GM13976 (cell line): ENCODE measurements around the gene GPR150.

Experiments used
- DNase-seq: peaks from one replicate; pipeline ENCODE4 v3.0.0; 2012; ENCODE audit warnings: low spot score
- in situ Hi-C: fragments of 300-500 bp; cut with MboI; formaldehyde crosslinking; loops from one replicate; pipeline ENCODE4 v1.12.0; 2022; ENCODE audit warnings: low sequenced_read_pairs, mixed read lengths, inconsistent platforms; ENCODE audit not compliant: unreplicated experiment
- TF ChIP-seq, protein P1 (sequence below): IDR thresholded peaks from 2 replicates; pipeline ENCODE4 v1.5.1; 2012; ENCODE audit warnings: borderline replicate concordance, mild to moderate bottlenecking; ENCODE audit not compliant: insufficient read depth; ENCODE audit errors: extremely low read depth, missing control alignments, control extremely low read depth

GPR150 gene

DNA sequence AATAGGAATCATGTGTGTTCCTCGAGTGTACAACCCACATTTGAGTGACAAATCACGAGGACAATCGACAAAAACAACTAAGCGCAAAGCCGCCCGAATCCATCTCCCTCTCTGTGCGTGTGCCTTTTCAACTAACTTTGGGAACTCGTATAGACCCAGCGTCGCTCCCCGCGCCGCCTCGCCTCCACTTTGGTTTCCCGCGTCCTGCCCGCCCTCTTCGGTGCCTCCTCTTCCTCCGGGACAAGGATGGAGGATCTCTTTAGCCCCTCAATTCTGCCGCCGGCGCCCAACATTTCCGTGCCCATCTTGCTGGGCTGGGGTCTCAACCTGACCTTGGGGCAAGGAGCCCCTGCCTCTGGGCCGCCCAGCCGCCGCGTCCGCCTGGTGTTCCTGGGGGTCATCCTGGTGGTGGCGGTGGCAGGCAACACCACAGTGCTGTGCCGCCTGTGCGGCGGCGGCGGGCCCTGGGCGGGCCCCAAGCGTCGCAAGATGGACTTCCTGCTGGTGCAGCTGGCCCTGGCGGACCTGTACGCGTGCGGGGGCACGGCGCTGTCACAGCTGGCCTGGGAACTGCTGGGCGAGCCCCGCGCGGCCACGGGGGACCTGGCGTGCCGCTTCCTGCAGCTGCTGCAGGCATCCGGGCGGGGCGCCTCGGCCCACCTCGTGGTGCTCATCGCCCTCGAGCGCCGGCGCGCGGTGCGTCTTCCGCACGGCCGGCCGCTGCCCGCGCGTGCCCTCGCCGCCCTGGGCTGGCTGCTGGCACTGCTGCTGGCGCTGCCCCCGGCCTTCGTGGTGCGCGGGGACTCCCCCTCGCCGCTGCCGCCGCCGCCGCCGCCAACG, at the start of gene GPR150:
GPR150 (plus strand) TSS at position 58 of the 840 bp plus-strand sequence; CDS start at position 247, 189 bp downstream.
- in situ Hi-C loops, result no loop called here
- peak; percentile 80 for DNase-seq
- TF ChIP-seq, protein P1, sequence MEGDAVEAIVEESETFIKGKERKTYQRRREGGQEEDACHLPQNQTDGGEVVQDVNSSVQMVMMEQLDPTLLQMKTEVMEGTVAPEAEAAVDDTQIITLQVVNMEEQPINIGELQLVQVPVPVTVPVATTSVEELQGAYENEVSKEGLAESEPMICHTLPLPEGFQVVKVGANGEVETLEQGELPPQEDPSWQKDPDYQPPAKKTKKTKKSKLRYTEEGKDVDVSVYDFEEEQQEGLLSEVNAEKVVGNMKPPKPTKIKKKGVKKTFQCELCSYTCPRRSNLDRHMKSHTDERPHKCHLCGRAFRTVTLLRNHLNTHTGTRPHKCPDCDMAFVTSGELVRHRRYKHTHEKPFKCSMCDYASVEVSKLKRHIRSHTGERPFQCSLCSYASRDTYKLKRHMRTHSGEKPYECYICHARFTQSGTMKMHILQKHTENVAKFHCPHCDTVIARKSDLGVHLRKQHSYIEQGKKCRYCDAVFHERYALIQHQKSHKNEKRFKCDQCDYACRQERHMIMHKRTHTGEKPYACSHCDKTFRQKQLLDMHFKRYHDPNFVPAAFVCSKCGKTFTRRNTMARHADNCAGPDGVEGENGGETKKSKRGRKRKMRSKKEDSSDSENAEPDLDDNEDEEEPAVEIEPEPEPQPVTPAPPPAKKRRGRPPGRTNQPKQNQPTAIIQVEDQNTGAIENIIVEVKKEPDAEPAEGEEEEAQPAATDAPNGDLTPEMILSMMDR, result no peak

DNA sequence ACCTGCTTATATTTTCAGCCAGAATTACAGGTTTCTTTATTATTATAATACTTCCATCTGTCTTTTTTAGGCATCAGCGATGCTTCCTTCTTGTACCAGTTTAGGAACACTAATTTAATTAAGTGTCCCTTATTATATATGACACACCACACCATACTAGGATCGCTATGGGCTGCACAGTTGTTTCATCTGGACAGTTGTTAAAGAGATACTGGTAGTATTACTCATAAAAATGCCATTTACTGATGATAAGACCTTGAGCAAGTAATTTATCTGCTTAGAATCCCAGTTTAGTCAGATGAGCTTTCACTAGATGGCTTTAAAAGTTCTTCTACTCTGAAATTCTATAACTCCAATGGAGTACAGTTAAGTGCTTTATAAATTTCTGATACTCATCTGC, 47.9 kb upstream of the GPR150 start:
- in situ Hi-C loops, result no loop called here
- TF ChIP-seq, protein P1, result no peak
- DNase-seq, result no peak

GRCh38 chr5:95581576-95581975, 38.3 kb upstream of the GPR150 start:
- in situ Hi-C loops, result no loop called here

GRCh38 chr5:95583992-95584391, 35.9 kb upstream of the GPR150 start:
- in situ Hi-C loops, result no loop called here
- TF ChIP-seq, protein P1, result no peak
- DNase-seq, result no peak

More at GRCh38 chr5:95581576-95581975, 38.3 kb upstream of the GPR150 start:
- no peak for DNase-seq
- TF ChIP-seq, protein P1, result no peak

GRCh38 chr5:95590880-95591279, 29.0 kb upstream of the GPR150 start:
- TF ChIP-seq, protein P1, result no peak
- DNase-seq, result no peak
- in situ Hi-C loops, result no loop called here

- in situ Hi-C loops, result no loop called here
- peak; percentile 17 for DNase-seq
- TF ChIP-seq, protein P1, result no peak
Observed at GRCh38 chr5:95591490-95591901, 28.4 kb upstream of the GPR150 start.
